Endometrial microvascular endothelial cells (primary cell): ENCODE data around the gene EPHA2. TPM values are rescaled to one million over a fixed set of nuclear protein-coding genes. Genes with fewer than 3 reads are reported as not detected.

Experiments
- in situ Hi-C: cut with HindIII; loops from 2 replicates; pipeline ENCODE4 v1.10.0; 2017; ENCODE audit warnings: low sequenced_read_pairs, low pct_unique_long_range_greater_than_20kb; ENCODE audit errors: inconsistent ontology term
- total RNA-seq: library from RNA; depleted of rRNA; stranded (reverse); fragments of >200 nt; gene quantifications from one replicate; pipeline ENCODE4 v1.2.3, GENCODE V29; 2015; ENCODE audit errors: inconsistent ontology term

Gene EPHA2
- total RNA-seq, 1 donor from 2014 or later: 162 TPM

DNA sequence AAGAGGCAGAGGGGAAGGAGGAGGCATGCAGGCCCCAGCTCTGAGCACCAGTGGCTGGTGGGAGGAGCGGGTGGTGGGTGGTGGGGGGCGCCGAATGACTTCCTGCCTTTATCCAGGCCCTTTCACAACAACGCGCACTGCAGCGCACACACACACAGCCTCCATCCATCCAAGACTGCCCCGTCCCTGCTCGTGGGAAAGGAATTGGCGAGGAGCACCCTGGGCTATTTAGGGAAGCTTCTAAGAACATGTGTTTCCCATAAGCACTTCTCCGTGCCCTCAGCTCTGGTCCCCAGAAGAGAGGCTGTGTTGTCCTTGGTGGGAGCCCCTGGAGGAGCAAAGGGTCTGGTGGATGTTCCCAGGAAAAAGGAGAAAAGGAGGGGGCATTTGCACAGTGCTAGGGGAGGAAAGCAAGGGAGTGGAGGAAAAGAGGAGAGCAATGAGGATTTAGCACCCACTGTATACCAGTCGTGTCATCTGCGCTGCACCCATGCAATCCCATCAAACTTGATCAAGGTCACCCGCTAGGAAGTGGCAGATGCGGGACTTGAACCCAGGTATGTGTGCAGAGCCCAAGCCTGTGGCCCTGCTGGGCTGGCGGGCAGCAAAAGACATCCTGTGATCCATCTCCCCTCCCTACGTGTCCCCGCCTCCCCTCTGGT, 28.1 kb downstream of the EPHA2 start:
- in situ Hi-C loops: no loop called here

DNA sequence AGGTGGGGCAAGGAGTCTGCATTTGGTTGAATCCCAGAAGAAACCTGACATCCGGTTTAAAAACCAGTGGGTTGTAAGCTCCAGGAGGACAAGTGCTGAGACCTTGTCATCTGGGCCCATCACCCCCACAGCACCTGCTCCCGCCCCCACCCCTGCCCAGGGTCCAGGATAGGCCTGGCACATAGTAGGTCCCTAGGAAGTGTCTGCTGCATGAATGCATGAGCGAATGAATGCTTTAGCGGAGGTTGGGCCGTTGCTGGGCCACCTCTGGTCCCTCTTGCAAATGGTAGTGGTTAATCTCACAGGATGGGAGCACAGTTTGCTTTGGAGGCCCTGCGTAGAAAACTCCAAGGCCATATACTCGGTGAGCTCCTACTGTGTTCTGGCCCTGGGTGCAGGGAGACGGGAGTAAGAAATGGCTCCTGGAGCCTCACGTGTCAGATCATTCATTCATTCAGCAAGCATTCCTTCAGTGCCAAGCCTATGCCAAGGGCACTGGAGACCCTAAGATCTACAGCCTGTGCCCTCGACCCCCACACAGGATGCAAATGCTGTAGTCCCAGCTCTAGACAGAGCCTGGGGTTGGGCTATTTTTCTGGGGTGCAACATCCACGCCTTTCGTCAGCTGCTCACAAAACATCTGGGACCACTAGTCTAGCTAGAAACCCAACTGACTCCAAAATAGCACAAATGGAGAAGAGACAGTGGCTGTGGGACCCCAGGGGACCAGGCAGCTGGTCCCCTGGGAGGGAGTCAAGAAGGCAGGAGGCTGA, 28.9 kb downstream of the EPHA2 start:
- in situ Hi-C loops: no loop called here

DNA sequence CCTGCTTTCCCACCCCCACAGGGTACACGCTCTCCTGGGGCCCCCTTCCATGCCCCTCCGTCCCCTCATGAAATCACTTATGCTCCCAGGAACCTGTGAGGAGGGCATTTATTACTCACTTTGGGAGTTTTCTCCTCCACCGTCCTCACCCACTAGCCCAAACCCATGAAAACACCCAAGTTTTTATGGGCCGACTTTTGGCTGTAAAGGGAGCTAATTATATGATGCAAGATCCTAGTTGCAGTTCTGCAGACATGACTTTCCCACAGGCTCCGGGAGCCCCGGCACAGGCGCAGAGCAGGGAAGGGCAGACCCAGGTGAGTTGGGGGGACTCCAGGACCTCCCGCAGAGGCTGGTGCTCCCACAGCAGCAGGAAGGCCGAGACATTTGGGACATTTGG, 29.7 kb downstream of the EPHA2 start:
- in situ Hi-C loops: no loop called here

DNA sequence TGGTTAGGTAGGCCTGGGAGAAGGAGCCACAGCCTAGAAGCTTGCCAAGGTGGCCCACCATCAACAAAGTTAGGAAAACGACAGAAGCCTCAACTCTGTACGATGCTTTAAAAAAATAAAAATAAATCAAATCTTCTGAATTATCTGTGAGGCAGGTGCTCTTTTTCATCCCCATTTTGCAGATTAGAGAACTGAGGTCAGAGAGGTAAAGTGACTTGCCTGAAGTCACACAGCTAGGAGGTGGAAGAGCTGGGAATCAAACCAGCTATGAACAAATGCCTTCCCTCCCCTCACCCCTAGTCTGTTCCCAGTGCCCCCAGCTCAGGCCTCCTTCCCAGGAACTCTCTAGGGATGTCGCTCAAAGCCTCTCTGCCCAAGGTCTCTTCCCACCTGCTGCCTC, 30.4 kb downstream of the EPHA2 start:
- in situ Hi-C loops: no loop called here

DNA sequence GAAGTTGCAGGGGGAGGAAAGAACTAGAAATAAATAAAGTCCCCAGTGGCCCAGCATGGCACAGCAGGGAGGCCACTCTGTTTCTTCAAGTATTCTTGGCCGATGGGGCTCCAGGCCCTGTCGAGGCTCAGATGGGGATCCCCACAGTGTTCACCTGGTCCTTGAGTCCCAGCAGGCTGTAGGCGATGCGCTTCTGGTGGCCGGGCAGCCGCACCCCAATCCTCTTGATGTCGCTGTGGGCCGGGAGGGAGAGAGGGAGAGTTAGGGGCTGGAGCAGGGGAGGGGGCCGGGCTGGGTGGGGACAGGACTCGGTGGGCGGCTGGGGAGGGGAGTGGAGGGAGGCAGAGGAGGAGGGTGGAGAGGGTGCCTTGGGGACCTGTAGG, 30.8 kb downstream of the EPHA2 start:
- in situ Hi-C loops: no loop called here

DNA sequence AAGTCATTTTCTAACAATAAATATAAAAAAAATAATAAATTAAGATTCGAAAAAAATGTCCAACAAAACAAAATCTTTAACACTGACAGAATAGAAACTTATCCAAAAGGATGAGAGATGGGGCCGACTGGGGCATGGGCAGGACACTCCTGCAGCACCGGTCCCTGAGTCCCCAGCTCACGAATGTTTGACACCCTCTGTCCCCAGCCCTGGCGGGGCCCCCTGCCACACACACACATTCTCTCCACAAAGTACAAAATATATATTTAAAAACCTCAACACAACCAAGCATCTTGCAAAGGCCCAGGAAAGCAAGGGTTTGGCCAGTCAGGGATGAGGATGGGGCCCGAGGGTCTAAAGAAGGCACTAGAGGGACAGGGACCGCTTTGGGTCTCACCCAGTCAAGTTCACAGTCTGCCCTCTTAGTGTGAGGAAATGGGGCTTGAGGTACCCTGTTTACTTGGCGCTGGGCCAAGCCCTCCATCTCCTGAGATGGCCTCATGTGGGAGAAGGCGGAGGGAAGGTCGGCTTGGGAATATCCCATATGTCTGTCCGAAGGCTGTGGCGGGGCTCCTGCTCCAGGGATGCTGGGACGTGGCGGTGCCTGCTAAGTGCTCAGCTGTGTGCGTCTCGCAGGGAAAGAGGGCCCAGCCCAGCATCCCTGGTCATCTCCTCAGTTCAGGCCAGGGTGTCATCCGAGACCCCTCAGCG, 31.3 kb downstream of the EPHA2 start:
- in situ Hi-C loops: no loop called here

DNA sequence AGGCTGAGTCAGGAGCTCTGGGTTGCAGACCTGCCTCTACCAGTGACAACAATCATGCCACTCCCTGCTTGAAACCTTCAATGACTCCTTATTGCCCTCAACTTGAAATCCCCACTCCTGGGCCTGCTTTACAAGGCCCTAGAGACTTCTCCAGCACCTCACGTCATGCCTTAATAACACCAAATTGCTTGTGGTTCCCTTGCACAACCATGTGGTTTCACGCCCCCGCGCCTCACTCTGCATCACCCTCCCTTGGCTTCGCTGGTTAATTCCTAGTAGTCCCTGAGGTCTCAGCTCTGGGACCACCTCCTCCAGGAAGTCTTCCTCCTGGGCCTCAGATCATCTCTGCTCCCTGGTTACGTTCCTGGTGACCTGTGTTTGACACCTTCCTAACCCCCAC, 33.0 kb downstream of the EPHA2 start:
- in situ Hi-C loops: no loop called here

DNA sequence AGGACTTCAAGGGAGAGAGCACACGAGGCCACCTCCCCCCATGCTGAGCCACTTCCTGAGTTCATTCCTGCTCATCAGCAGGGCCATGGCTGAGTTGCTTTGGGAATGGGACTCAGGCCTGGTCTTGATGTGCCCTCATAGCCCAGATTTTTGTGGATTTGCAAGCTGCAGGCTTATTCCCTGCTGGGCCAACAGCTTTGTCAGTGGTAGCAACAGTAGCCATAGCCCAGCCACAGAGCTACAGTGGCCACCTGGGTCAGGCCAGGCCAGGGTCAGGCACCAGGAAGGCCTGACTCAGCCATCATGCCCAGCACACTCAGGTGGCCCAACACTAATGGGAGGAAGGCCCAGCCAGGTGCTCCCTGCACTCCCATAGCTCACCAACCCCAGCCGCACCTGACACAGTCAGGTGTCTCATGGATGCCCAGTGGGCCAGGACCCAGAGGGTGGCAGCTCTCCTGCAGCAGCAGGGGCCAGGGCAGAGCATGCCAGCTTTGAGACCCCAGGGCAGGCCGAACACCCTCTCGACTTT, 33.5 kb downstream of the EPHA2 start:
- in situ Hi-C loops: no loop called here

DNA sequence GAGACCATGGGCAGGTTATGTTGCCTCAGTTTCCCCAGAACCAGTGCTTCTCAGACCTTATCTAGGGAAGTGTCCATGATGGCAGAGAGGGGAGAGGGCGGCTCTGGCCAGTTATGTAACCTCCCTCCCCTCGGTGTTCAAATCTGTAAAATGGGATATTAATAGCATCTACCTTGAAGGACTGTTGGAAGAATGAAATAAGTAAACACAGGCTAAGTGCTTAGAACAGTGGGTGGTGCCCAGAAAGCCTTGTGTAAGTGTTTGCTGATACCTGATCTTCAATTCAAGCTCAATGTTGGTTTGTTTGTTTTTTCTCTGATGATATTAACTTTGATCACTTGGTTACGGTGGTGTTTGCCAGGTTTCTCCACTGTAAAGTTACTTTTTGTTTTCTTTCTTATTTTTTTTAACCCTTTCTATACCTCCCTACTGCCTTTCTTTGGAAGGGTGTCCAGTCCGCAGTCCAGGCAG, 34.9 kb downstream of the EPHA2 start:
- in situ Hi-C loops: no loop called here

DNA sequence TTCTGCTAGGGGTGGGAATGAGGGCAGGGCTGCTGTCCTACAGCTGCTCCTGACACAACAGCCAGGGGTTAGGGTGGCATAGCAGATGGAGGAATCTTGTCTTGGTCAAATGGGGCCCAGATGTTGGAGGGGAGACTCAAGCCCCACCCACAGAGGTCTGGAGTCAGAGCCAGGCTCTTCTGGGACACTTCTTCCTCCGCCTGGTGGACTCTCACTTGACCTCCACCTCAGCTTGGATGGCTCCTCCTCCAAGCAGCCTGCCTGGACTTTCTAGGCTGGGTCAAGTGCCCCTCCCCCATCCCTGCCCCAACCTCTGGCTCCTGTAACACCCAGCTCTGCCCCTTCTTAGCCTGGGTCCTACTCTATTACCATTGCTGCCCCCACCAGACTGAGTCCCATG, 35.5 kb downstream of the EPHA2 start:
- in situ Hi-C loops: no loop called here

DNA sequence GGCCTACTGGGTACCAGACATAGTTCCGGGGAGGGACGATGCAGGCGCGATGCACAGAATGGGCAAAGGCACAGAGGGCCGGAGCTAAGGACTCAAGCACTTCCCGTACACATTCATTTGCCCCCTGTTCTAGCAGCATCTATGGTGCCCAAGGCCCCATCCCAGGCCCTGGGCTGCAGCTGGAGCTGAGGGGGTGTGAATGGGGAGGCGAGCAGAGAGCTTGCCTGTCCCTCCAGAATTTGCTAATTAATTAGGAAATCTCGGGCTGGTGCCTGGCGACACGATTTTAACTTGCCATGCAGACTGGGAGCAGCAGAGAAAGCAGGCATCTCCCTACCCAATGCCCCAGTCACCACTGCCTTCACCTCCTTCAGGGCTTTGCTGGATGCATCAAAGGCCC, 35.9 kb downstream of the EPHA2 start:
- in situ Hi-C loops: no loop called here

DNA sequence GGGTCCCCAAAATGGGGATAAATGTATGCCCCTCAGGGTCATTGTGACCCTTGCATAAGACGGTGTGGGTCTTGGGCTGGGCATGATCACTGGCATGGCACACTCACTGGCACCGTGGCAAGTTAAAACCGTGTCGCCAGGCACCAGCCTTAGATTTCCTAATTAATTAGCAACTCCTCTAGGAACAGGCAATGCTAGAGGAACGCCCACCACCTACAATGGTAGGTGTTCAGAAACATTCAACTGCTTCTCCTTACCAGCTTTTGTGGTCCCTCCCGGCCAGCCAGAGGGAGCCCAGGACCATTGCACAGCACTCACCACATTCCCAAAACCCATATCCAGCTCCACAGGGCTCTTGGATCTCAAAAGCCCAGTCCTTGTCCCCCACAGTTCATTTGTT, 36.4 kb downstream of the EPHA2 start:
- in situ Hi-C loops: no loop called here

DNA sequence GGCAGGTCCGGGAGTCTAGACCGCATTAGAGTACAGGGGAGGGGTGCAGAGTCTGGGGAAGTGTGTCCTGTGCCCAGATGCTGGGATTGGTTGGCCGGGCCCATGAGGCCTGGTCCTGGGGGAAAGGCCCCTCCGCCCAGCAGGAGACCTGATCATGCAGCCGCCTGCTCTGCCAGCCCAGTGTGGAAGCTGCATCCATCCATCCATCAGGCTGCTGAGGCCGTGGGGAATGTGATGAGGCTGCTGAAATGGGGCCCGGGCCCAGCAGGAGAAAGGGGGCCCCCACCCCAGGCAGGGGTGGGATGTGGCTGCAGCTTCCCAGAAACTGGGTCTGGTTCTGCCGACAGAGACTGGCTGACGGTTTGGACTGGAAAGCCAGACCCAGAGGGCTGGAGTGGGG, 37.2 kb downstream of the EPHA2 start:
- in situ Hi-C loops: no loop called here

DNA sequence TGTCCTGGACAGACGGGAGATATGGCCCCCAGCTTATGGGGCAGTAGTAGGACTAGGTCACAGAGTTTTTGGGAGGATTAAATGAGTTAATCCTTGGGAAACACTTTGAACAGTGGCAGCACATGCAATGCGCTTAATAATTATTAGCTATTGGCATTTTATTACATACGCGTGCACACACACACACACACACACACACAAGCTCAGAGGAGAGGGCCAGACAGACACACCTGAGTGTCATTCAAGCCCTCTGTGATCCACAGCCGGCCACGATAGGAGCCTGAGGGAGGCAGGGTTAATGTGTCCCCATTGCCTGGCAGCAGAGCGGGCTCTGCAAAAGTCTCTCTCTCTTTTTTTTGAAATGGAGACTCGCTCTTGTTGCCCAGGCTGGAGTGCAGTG, 37.9 kb downstream of the EPHA2 start:
- in situ Hi-C loops: no loop called here

DNA sequence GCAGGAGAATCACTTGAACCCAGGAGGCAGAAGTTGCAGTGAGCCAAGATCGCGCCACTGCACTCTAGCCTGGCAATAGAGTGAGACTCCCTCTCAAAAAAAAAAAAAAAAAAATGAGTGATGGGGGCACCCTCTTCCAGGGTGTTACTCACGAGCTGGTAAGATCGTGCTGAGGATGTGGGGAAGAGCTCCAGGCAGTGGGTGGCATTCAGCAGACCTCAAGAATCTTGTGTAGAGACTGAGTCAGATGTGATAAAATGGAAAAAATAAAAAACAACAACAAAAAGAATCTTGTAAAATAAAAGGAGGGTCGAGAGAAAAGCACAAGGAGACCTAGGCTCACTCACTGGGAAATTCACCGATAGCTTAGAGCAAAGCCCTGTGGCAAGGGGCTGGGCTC, 38.5 kb downstream of the EPHA2 start:
- in situ Hi-C loops: no loop called here

DNA sequence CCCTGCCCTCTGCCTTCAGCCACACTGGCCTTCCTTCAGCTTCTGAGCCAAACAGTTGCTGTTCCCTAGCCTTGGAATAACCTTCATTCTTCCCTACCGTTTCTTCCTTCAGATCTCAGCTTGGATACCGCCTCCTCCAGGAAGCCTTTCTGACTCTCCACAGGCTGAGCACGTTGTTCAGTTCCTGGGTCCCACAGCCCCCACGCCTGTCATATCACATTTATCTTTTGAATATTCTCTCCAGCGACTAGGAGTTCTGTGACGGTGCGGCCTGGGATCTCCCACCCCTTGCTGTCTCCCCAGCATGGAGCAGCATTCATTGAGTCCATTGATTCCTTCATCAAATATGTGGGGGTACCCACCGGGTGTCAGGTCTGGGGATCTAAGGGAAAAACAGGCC, 39.2 kb downstream of the EPHA2 start:
- in situ Hi-C loops: no loop called here

DNA sequence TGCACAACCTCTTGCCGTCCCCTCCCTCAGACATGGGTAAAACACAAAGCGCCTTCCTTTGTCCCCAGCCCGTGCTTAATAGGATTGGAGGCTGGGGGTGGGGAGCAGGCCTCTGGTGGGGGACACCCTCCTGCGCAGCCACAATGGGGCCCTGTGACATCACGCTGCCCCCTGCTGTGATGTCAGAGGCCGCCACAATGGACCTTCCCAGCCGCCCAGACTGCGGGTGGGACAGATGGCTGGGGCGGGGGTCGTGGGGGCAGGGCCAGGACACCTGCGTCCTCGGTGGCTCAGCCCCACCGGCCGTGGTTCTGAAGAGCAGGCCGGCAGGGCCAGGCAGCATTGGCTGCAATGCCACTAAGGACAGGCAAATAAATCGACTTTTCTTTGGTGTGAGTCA, 39.9 kb downstream of the EPHA2 start:
- in situ Hi-C loops: no loop called here

DNA sequence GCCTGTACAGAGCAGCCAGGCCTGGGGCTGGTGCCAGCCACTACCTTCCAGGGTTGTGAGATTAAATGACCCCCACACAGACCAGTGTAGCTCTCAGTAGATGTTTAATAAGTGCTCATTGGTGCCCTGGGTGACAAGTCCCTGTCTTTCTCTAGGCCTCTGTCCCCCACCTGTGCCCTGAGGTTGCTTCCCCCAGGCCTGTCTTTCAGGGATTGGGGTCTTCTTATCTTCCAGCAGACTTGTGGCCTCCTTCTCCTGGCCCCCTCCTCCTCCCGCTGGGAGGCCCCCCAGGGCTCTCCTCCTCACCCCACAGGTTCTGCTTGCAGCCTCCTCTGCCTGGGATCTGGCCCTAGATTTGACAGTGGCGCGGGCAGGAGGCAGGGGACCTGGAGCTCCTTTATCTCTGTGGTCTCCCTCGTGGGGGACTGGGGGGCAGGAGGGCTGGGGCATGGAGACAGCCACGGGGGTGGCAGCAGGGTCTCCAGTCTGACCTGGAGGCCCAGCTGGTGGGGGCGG, 40.3 kb downstream of the EPHA2 start:
- in situ Hi-C loops: no loop called here
